Activated CD8-positive, alpha-beta memory T cell treated with anti-CD3 and anti-CD28 coated beads for 1 hour (primary cell): ENCODE results near the gene LAMP1.
"Not testable (repeated sequence)": the region's sequence is repeated elsewhere in the genome, so short reads cannot be mapped to it uniquely, and the experiment has no call there.

Source experiments
- DNase-seq, 2 donors: peaks; one replicate each; pipeline ENCODE4 v3.0.0-alpha.2; 2020; ENCODE audit warnings: low read depth in 1 of 2; ENCODE audit errors: extremely low read depth in 1 of 2

The LAMP1 gene

GRCh38 chr13:113327391-113327765, 30.3 kb downstream of the LAMP1 start:
- no peak for DNase-seq

- DNase-seq, result no peak
Measured at GRCh38 chr13:113327766-113328471, 30.9 kb downstream of the LAMP1 start.

DNA sequence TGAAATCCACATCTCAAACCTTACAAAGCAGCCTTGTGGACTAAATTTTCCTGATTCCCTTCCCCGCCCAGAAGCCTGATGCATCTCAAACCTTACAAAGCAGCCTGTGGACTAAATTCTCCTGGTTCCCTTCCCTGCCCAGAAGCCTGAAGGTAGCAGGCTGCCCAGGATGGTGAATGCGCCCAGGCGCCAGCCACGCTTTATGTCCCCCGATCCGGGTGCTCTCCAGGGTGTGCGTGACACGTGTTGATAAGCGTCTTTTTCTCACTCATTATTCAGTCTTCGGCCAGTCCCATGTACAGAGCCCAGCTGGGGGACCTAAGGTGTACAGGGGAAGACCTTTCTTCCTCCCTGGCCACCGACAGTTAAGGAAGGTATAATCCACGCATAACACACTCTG, 31.8 kb downstream of the LAMP1 start:
- DNase-seq, result no peak

DNA sequence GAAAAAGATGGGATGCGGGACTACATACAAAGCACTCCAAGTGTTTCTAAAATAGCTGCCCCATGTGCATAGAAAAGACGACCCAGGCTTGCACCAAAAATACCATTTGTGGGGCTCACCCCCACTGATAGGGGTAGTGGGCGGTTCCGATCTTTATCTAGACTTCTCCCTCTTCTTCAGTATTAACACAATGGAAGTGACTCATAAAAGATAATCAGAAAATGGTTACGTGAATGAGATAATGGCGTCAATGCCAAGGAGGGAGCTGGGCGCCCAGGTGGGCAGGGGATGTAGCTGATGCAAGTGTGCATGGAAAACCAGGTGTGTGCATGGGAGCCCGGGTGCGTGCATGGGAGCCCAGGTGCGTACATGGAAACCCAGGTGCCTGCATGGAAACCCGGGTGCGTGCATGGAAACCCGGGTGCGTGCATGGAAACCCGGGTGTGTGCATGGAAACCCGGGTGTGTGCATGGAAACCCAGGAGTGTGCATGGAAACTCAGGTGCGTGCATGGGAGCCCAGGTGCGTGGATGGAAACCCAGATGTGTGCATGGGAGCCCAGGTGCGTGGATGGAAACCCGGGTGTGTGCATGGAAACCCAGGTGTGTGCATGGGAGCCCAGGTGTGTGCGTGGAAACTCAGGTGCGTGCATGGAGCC, 32.7 kb downstream of the LAMP1 start:
- no peak for DNase-seq

DNA sequence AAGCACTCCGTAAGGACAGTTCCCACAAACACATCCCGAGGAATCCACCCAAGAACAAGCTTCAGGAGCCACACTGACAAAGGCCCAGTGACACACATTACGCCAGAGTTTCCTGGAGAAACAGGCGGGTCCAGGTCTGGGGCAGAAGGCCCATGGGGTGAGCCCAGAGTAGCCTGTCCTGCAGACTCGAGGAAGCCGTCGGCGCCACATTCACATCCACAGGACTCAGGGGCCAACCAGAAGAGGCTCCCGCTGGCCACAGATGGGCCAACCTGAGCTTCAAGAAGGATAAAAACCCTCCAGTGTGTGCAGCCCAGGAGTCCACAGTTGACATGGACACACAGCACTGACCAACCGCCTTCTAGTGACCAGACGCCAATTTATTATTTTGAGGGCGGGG, 35.6 kb downstream of the LAMP1 start:
- no peak for DNase-seq

GRCh38 chr13:113333076-113333475, 36.0 kb downstream of the LAMP1 start:
- DNase-seq, result no peak

- DNase-seq, result no peak
Measured at GRCh38 chr13:113337556-113337955, 40.5 kb downstream of the LAMP1 start.

GRCh38 chr13:113337976-113338375, 40.9 kb downstream of the LAMP1 start:
- no peak for DNase-seq

DNA sequence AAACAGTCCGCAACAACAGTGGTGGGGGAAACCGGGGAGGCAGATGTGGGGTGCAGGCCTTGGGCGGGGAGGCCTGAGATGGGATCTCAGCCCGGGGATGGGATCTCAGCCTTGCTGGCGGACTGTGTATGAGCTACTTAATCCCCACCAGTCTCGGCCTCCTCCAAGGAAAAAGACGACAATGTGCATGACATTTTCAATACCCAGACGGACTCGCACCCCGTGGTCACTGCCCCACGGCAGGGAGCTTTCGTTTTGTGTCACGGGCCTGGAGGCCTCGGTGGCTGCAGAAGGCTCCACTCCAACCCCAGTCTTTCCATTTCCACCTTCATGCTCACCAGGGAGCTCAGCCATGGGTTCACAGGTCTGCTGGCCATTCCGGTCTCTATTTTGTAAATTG, 41.4 kb downstream of the LAMP1 start:
- no peak for DNase-seq

- no peak for DNase-seq
Measured at GRCh38 chr13:113342820-113343691, 46.0 kb downstream of the LAMP1 start.

DNA sequence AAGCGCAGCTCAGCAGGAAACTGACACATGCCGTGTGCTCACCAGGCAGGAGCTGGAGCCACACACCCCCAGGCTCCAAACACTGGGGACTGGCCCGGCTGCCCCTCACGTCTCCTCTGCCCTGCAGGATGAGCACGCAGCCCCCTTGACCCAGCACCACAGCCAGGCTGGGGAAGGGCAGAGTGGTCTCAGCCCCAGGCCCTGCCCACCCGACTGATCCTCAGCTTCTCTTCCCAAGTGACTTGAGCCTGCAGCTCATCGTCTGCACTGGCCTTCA, 46.6 kb downstream of the LAMP1 start:
- DNase-seq, result no peak

GRCh38 chr13:113345486-113345885, 48.4 kb downstream of the LAMP1 start:
- DNase-seq, result no peak

GRCh38 chr13:113347736-113348225, 50.7 kb downstream of the LAMP1 start:
- not testable (repeated sequence) for DNase-seq

DNA sequence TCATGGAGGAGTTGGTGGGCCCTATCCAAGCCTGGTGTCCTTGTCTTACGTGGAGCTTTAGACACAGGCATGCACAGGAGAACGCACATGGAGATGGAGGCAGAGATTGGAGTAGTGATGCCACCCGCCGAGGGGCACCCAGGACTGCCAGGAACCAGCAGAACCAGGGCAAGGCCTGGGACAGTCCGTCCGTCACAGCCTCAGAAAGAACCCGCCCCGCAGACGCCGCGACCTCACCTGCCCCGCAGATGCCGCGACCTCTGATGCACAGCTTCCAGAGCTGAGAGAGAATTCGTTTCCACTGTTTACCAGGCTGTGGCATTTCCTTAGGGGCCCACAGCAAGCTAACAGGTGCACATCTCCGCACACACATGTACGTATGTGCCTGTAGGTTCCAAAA, 51.6 kb downstream of the LAMP1 start:
- no peak for DNase-seq

DNA sequence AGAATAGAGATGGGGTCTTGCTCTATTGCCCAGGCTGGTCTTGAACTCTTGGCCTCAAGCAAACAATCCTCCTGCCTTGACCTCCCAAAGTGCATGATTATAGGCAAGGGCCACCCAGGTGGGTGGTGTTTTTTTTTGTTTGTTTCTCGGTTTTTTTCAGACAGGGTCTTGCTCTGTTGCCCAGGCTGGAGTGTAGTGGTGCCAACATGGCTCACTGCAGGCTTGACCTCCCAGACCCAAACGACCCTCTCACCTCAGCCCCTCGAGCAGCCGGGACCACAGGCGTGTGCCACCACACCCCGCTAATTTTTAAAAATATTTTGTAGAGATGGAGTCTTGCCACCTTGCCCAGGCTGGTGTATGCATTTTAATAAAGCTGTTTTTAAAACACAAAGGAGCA, 52.0 kb downstream of the LAMP1 start:
- DNase-seq, result no peak

- DNase-seq, result no peak
Measured at GRCh38 chr13:113349491-113349890, 52.5 kb downstream of the LAMP1 start.

DNA sequence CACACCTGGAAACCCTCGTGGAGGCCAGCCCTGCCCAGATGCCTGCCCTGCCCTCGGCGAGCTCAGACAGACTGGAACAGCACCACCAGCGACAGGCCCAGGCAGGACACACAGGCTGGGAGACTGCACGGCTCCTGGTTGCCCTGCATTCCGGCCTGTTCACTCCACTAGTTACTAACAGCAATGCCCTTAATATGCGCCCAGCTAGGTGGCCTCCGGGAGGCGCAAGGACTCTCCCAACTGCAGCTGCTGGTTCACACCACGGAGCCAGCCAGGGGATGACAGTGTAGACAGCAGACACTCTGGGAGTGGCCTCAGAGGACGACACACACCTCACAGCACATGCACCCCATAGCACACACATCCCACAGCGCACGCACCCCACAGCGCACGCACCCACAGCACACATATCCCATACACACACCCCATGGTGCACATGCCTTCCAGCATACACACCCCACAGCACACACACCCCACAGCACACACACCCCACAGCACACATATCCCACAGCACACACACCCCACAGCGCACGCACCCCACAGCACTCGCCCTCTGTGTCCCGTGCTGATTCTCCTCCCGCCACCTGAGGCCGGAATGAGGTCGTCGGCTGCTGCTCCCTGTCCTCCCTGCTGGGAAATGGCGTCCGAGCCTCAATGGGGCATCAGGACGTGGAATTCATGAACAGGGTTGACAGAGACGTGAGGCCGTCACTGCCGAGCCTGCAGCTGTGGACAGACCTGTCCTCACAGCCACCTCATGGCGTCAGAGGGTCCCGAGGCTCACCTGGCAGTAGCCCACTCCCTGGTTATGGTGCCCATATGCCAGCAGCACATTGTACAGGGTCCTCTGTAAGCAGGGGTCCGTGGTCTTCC, 53.3 kb downstream of the LAMP1 start:
- no peak for DNase-seq

DNA sequence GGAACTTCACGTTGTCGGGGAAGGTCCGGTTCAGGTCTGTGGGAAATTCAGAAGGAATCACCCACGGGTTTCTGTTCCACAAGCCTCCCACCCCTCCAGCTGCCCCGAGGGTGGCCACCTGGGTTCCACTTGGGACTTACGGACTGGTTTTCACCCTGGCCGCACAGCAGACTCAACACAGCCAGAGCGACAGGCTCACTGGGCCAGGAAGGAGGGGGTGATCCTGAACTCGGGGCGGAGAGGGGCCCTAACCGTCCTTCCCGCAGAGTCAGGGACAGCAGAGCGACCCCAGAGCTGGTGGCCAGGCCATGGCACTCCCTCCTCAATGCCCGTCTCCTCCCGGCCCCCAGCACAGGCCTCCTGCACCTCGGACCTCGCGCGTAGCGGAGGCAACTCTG, 53.9 kb downstream of the LAMP1 start:
- DNase-seq, result no peak

- DNase-seq, result no peak
Measured at GRCh38 chr13:113351514-113352026, 54.5 kb downstream of the LAMP1 start.

DNA sequence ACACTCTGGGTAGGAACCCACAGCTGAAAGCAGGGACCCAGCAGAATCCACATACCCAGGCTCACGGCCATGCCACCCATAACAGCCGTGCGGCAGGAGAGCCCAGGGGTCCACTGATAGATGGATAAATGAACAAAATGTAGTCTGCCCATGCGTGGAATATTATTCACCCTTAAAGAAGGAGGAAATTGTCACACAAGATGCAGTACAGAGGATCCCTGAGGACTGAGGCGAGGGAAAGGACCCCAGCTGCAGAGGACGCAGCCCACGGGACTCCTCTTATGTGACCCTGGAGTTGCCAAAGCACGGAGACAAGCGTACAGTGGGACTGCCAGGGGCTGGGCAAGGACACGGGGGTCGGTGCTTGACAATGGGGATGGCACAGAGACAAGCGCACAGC, 56.2 kb downstream of the LAMP1 start:
- DNase-seq, result no peak
